GM12873 (cell line): ENCODE measurements around the gene NOX5.
A peak's percentile ranks its signal among the peaks of the same experiment; 100 is the strongest.

ENCODE experiments used
- TF ChIP-seq, protein P1 (sequence below): IDR thresholded peaks from 2 replicates; pipeline ENCODE4 v1.5.1; 2012; ENCODE audit warnings: low read depth, mild to moderate bottlenecking, moderate library complexity, low read length, control low read depth; ENCODE audit not compliant: insufficient read depth; ENCODE audit errors: missing control alignments

The NOX5 gene

DNA sequence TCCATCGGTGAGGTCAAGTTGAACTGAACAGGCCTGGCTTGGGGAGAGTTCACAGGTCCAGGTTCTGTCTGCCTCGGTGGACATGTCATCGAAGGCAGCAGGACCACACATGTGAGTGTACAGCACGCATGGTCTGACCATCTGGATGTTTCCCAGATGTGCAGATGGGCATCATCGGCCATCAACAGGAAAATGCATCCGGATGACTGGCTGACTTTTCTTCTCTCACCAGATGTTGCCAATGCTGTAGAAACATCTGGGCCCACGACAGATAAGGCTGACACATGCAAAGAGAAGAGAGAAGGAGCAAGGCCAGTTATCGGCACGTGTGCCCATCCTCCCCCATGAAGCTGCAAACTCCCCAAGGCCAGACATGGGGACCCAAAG is 45.1 kb downstream of the NOX5 start:
- TF ChIP-seq, protein P1, sequence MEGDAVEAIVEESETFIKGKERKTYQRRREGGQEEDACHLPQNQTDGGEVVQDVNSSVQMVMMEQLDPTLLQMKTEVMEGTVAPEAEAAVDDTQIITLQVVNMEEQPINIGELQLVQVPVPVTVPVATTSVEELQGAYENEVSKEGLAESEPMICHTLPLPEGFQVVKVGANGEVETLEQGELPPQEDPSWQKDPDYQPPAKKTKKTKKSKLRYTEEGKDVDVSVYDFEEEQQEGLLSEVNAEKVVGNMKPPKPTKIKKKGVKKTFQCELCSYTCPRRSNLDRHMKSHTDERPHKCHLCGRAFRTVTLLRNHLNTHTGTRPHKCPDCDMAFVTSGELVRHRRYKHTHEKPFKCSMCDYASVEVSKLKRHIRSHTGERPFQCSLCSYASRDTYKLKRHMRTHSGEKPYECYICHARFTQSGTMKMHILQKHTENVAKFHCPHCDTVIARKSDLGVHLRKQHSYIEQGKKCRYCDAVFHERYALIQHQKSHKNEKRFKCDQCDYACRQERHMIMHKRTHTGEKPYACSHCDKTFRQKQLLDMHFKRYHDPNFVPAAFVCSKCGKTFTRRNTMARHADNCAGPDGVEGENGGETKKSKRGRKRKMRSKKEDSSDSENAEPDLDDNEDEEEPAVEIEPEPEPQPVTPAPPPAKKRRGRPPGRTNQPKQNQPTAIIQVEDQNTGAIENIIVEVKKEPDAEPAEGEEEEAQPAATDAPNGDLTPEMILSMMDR: no peak

DNA sequence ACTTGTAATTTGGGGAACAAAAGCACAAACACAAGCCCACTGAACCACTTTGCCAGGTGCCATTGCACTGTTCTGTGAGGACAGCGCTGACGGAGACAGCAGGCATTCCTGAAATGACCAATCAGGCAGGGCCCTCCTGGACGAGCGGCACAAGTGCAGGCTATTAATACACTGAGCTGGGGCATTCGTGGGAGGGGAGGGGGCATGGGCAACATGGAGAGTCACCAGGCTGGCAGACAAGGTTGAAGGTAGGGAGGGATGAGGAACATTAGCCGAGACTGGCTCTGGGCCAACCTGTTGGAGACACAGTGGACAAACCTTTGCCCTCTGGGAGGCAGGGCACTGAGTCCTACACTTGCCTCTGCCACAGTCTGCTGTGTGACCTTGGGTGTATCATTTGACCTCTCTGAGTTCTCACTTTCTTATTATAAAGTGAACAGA is 45.6 kb downstream of the NOX5 start:
- TF ChIP-seq, protein P1: no peak

DNA sequence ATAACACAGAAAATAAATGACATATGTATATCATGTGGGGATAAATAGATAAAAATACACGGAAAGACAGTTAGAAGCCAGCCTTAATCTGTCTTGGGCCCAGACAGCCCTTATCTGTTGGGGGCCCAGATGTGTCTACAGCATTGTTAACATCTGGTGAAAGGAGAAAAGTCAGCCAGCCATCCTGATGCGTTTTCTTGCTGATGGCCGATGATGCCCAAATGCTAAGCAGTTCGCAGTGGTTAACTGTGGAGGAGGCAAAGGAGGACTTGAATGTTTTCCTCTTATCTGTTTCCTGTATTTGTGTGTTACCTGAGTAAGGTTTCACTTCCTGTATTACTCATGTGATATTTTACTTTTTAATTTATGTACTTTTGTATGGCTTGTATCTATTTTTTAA is 46.2 kb downstream of the NOX5 start:
- TF ChIP-seq, protein P1: no peak

DNA sequence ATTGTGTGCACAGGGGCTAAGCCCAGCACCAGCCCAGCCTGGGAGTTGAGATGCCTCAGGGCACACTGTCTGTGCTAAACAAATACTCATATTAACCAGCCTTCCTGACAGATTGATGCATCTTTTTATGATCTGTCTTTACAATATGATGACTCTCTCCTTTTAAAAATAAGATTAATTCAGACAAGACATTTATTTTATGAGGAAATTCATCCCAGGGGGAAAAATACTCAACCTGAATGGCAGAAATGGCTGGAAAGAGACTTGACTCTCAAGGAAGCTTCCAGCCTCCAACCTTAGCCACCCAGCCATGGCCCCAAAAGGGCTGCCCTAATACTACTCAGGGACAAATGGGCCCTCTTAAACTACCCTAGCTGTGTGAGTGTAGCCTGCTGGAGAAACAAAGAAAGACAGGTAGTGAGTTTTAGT is 46.9 kb downstream of the NOX5 start:
- TF ChIP-seq, protein P1: peak; percentile 10

DNA sequence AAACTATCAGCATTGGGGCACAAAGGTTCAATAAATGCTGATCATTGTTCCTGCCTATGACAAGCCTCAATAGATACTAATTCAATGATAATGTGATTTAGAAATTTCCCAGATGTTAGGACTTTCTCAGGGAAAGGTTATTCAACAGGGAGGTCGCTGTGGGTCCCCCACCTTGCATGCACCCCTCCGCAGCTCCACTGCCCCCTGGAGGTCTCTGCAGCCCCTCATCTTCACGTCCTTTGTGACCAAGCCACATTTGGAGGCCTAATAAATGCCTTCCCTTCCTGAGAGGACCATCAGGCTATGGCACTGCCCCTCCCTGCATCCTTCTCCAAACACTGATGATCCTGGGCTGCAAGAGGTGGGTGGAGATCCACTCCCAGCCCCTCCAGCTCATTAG is 50.2 kb downstream of the NOX5 start:
- TF ChIP-seq, protein P1: no peak

DNA sequence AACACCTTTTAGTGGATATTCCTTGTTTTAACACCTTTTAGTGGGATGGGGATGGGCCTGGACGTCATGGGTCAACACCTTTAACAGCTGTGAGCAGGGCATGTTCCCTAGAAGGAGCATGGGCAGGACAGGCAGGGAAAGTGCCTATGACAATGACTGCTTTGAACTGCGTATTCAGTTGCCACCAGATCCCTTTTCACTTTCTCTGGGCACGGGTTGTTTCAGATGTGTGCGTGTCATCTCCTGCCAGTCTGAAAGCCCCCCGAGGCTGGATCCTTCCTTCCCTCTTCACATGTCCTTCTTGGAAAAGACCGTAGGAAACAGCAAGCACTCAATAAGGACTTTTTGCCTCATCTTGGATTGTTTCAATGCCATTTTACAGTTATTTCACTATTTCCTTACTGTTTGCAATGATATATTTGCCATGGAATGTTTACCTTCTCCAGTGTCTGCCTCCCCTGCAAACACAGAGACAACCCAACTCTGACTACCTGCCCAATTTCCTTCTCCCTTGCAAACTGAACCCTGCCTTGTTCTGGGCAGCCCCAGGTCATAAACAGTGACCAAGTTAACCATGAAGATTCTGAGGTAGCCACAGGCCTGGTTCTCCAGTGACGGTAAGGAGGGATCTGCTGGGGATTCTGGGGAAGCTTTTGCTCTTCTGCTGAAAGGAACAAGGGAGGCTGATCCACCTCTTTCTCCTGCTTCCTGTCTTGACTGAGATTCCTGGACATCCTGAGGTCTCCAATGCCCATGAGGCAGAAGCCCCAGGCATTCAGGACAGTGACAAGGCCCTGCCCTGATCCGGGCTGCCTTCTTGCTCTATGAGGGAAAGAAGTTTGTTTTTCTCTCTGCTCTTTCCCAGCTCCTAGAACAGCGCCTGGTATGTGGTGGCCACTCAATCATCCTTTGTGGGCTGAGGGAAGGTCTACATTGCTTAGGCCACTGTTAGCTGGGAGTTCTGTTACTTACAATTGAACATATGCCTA is 51.8 kb downstream of the NOX5 start:
- TF ChIP-seq, protein P1: no peak

DNA sequence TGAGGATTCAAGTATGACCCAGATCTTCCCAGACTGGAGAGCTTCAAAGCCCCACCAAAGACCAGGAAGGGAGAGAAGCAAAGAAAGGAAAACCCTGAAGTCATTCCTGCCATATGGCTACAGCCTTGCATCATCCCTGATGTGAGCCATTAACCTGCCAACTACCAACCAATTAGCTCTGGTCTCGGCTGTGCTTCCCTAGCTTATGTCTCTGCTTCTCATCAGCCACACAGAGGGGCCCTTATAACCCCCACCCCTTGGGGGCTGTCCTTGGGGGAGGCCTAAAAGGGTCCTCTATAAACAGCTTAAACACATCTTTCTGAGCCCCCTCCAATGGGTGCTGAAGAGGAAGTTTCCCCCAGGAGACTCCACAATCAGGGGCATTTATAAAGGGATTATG is 52.8 kb downstream of the NOX5 start:
- TF ChIP-seq, protein P1: no peak
